ENCODE results near the gene APOA5.

DNA sequence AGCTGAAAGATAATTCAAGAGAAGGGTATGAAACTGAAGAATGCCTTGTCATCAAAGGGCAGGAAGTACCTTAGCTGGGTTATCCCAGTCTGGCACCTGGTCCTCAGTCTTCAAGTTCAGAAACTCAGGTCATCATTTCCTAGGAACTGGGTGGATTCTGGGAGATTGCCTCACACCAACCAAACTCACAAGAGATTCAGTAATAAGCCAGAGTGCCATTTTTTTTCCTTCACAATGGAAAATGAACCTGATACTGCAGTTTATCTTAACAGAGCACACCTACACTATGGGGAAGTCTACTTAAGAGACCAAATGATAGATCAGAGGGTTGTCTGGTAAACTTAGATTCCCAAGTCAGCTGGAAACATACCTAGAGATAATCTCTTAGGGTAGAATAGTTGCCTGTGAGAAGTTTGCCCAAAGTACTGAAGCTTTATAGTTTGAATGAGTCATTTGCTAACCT is 15.1 kb downstream of the APOA5 start:
- TF ChIP-seq, protein P1, sequence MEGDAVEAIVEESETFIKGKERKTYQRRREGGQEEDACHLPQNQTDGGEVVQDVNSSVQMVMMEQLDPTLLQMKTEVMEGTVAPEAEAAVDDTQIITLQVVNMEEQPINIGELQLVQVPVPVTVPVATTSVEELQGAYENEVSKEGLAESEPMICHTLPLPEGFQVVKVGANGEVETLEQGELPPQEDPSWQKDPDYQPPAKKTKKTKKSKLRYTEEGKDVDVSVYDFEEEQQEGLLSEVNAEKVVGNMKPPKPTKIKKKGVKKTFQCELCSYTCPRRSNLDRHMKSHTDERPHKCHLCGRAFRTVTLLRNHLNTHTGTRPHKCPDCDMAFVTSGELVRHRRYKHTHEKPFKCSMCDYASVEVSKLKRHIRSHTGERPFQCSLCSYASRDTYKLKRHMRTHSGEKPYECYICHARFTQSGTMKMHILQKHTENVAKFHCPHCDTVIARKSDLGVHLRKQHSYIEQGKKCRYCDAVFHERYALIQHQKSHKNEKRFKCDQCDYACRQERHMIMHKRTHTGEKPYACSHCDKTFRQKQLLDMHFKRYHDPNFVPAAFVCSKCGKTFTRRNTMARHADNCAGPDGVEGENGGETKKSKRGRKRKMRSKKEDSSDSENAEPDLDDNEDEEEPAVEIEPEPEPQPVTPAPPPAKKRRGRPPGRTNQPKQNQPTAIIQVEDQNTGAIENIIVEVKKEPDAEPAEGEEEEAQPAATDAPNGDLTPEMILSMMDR (IDR thresholded peaks at IDR 0.05): no peak
- TF ChIP-seq TEAD4 (IDR thresholded peaks at IDR 0.05; ENCODE audit: borderline replicate concordance, insufficient read depth) (no peak), EZH2phosphoT487 (IDR thresholded peaks at IDR 0.05; ENCODE audit: borderline replicate concordance, low read depth) (no peak), SIN3A (IDR thresholded peaks at IDR 0.05; ENCODE audit: borderline replicate concordance, low read depth, low read length) (no peak), RFX5 (IDR thresholded peaks at IDR 0.05; ENCODE audit: low read length) (no peak)
